ELR (cell line): ENCODE data around the gene PAK6.

Source experiments
- DNase-seq: peaks from one replicate; pipeline ENCODE4 v3.0.0-alpha.2; 2015; ENCODE audit warnings: low read depth

PAK6 gene

DNA sequence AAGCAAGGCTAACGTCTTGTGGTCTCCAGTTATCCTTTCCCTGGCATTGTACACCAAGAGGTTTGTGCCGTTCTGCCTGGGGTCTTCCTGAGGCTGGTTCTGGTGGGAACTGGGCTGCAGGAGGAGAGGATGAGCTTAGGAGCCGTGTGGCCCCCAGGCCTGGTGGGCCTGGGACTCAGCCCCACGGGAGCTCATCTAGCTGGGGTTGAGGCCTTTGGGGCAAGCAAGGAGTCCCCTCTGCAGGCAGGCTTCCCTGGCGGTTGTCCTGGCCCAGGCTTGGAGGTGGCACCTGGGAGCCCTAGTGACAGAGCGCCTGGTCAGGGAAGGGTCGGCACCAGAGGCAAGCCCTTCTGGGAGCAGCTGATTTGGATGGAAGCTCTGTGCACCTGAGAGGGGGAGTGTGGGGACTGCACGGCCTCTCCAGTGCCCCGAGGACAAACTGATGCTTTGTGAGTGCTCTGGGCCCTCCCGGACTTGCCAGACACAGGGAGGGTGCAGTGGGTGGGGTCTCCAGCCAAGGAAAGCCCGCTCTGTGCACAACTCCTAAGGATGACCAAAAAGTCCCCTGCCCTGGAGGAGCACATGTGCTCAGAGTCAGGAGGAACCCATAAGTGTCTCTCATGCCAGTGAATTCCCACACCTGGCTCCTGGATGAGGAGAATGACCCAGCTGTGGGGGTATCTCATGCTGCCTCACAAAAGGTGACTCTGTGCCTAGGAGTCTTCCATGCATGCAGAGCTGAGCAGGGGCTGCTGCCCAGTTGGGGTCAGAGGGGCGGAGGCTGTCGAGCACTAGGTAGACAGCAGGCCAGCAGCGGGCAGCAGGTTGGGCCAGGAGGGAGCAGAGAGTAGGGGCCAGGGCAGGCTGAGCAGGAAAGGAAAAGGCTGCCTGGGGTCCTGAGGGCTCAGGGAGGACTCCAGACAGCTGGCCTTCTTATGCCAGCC, 2.7 kb downstream of the PAK6 start:
- no peak for DNase-seq

DNA sequence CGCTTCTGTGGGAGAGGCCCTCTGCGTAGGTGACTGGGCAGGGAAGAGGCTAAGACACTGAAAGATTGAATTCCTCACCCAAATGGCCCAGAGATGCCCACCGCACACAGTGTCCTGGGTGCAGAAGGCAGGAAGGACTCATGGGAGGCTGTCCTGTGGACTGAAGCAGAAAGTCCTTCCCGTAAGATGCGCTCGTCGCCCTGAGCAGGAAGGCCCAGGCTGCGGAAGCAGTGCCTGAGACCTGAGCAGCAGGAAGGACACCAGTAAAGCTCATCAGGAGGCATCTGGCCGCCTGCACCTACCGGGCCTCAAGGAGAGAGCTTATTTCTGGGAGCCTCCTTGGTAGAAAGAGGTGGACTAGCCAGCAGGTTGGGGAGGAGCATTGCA, 3.3 kb downstream of the PAK6 start:
- DNase-seq: no peak

DNA sequence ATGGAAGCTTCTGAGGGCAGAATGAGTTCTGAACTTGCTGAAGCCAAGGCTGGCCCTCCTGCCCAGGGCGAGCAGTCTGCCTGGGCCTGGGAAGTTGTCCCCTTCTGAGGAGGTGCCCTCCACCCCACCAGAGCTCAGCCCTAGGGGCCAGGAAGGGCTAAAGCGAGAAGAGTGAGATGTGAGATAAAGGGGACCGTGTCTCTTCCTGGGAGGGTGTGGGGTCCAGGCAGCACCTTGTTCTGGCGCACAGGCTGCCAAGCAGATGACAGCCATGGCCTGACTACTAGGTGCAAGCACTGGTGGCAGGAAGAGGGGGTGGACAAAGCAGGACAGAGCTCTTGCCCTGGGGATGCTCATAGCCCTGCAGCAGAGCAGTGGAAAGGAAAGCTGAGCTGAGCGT, 3.7 kb downstream of the PAK6 start:
- DNase-seq: no peak

DNA sequence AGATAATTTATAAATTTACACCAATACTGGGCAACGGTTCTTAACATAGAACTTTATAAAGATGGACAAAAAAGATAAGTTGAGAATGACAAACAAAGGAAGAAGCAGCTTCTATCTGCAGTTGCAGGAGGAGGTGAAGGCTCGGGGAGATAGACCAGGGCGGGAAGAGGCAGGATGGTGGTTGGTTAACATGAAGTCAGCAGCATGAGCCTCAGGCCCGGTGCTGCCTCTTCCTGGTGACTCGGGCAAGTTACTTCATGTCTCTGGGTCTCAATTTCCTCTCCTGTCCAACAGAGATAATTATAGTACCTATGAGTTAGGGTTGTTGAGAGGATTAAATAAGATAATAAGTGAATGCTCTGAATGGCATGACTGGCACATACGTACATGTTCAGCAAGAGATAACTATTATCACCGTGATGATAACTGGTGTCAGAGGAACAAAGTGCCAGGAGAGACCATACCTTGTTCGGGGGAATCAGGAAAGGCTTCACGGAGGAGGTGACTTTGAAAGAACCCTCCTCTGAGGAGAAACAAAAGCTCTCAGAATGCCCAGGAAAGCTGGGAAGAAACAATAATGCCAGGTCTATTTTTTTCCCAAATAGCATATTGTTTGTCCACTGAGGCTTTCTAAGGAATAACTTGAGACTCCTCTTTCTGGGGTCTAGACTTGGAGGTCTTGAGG, 4.4 kb downstream of the PAK6 start:
- DNase-seq: peak; percentile 32

- DNase-seq: no peak
Observed at GRCh38 chr15:40244961-40245523, 6.2 kb downstream of the PAK6 start.

- no peak for DNase-seq
Observed at GRCh38 chr15:40245666-40246450, 7.0 kb downstream of the PAK6 start.

DNA sequence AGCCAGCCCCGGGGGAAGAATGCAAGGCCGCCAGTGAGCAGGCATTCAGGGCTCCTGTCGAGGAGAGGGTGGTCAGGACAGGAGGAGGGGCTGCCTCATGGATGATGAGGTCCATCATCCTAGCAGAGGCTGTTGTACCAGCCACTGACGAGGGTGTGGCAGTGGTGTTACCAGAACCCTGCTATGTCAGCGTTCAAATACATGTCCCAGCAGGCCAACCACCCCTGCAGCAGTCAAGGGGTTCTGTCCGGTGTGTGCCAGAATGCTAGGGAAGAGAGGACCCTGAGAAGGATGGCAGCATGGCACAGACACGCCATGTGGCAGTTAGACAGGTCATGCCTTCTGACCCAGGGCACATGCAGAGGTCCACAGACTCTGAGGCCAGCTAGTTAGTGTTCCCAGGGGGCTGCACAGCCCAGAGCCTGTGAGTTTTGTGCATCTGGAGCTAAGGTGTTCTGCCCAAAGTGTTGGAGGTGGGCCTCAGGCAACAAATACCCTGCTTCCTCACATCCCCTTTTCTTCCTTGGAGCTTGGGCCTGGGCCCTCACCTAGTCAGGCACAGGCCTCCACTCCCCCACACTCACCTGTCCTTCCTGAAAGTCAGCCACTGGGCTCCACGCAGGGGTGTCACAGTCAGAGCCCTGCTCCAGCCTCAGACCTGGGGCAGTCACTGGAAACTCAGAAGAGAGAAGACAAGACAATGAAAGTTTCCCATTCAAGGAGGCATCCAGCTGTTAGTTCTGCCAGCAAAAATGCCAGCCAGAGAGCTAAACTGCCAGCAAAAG, 7.8 kb downstream of the PAK6 start:
- no peak for DNase-seq

DNA sequence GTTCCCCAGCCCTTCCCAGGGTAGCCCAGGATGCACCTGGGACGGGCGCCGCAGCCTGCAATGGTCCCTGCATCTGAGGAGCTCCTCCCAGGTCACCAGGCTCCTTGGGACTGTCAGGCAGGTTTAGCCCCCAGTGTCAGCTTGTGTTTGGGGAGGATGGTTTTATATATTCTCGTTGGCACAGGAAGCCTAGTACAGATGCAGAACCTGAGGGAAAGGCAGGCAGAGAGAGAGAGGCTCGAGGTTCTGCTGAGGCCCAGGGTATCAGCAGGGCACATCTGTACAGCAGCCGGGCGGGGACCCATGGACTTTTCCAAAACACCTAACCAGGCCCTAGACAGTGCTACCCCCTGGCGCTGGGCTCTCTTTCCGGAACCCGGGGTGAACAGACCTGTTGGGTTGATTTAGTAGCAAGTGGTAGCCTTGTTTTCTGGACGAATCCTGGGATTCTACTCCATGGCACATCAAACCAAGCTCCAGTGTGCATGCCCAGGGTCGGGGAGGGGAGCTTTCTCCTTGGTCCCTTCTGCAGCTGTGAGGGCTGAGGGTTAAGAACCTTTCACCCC, 8.6 kb downstream of the PAK6 start:
- no peak for DNase-seq

- no peak for DNase-seq
Observed at GRCh38 chr15:40248006-40248783, 9.3 kb downstream of the PAK6 start.

GRCh38 chr15:40249477-40250303, 10.8 kb downstream of the PAK6 start:
- peak; percentile 68 for DNase-seq

DNA sequence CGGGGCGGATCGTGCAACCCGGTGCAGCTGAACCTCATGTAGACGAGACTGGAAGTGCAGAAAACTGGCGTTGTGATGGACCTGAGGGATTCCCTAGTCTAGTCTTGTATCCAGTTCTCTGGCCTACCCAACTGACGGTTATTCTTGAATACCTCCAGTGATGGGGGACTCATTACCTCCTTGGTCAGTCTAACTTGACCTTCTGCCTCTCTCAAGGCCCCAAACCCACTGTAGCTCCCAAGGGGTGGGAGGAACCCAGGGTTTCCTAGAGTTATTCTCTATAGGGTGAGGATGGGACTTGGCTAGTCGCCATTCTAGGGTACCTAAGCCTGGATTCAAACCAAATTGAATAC, 11.4 kb downstream of the PAK6 start:
- no peak for DNase-seq

DNA sequence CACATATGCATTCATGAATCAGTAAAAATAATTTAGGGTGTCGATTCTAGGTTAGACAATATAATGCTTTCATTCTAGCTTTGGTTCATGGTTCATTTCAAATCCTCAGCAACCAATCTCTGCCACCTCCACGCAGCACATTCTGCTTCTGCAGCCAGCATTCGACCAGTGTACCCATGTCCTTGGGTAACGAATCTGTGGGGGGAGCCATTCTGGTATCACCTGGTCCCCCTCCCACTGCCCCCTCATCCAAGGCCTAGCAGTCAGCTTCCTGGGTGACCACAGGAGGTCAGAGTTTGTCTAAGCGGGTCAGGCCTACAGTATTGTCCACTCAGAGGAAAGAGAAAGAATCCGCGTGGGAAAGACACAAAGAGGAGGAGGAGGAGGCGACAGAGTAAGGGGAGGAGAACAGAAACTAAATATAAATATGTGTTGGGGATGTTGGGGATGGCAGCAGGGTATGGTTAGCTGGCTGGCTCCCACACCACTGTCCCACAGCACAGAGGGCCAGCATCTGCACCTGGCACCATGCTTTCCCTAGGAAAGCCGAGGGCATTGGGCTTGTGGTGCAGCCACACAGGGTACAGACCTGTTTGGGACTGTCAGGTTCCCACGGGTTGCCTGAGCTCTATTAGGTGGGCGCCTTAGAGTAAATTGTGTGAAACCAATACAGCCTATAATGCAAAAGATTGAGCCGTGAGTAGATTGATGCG, 12.1 kb downstream of the PAK6 start:
- DNase-seq: no peak

GRCh38 chr15:40251486-40252140, 12.8 kb downstream of the PAK6 start:
- DNase-seq: no peak

GRCh38 chr15:40252141-40252437, 13.2 kb downstream of the PAK6 start:
- no peak for DNase-seq

GRCh38 chr15:40252438-40253166, 13.7 kb downstream of the PAK6 start:
- no peak for DNase-seq

DNA sequence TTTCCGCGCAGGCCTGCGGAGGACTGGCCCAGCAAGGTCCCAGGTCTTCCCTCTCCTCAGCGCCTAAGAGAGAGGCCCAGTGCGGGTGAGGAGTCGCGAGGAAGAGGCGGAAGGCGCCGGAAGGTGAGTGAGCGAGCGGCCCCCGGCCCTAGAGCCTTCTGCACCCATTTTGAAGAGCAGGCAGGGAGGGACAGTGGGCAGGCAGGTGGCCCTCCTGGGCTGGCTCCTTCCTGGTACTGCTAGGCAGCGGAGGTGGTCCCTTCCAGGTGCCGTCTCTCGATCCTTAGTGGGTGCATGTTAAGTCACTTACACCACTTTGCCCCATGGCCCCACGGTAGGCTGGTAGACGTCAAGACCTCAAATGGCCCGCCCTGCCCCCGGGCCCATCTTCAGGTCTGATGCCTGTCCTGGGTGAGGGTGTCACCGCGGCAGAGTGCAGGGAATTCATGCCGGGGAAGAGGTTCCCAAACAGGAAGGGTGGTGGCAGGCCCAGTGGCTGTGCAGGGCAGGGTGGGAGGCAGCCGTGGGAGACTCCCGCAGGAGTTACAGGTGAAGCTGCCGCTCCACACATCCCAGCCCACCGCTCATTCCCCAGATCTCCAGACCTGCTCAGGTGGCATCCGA, 14.4 kb downstream of the PAK6 start:
- DNase-seq: no peak

DNA sequence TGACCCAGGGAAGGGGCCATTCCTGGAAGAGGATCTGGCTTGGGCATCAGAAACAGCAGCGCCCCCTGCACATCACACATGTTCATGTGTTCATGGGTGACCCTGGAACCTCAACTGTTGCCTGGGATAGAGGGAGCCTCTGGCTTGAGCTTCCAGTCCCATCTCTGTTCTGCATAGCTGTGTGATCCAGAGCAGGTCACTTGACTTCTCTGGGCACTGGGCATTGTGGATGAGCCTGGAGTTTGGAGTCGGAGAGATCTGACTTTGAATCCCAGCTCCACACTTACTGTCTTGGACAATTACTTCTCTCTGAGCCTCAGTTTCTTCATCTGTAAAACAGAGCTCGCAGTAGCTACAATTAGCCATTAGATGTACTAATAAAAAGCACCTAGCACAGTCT, 15.6 kb downstream of the PAK6 start:
- no peak for DNase-seq
